PC-3 (cell line): ENCODE results near the gene CCDC187. TPM values are rescaled to one million over a fixed set of nuclear protein-coding genes. Genes with fewer than 3 reads are reported as not detected.

ENCODE experiments used
- ATAC-seq: fragments of 200-7000 bp; cut with Tn5 transposase; 2 replicates; pipeline ENCODE4 v1.9.1; 2020; ENCODE audit warnings: mild to moderate bottlenecking, moderate library complexity
- BruUV-seq: library from RNA; stranded (reverse); fragments of 400-500 nt; replicated peaks from 2 replicates; lab custom pipeline; 2021; lab: Mats Ljungman, UMichigan
- CTCF ChIA-PET: fragments of 300-600 bp; sonication (Branson Sonifier 250); formaldehyde crosslinking; loops from one replicate; lab custom pipeline; 2022; ENCODE audit warnings: antibody characterized with exemption; lab: Charles Lee
- POLR2A ChIA-PET: fragments of 300-600 bp; sonication (Branson Sonifier 250); formaldehyde crosslinking; loops from one replicate; lab custom pipeline; 2022; ENCODE audit warnings: antibody characterized with exemption; ENCODE audit not compliant: unreplicated experiment; lab: Charles Lee
- DNase-seq: peaks from one replicate; pipeline ENCODE4 v3.0.0-alpha.2; 2015
- H2AFZ ChIP-seq: fragments of 300-600 bp; sonication (generic); 2 replicates; pipeline ENCODE4 v1.6.0; 2016; ENCODE audit warnings: antibody characterized with exemption, low read length
- H3F3A ChIP-seq: fragments of 300-600 bp; sonication (generic); one replicate; pipeline ENCODE4 v1.6.0; 2017; ENCODE audit warnings: antibody characterized with exemption, low read length, control low read depth, mild to moderate bottlenecking; ENCODE audit not compliant: unreplicated experiment
- H3K27ac ChIP-seq: fragments of 300-600 bp; sonication (generic); 2 replicates; pipeline ENCODE4 v1.5.1; 2016; ENCODE audit warnings: mild to moderate bottlenecking, low read length
- H3K27me3 ChIP-seq: fragments of 300-600 bp; sonication (generic); 2 replicates; pipeline ENCODE4 v1.6.1; 2016; ENCODE audit warnings: low read length, mixed read lengths
- H3K36me3 ChIP-seq: fragments of 300-600 bp; sonication (generic); 2 replicates; pipeline ENCODE4 v1.6.1; 2016; ENCODE audit warnings: low read depth, mixed run types, low read length, mixed read lengths
- H3K4me1 ChIP-seq: fragments of 300-600 bp; sonication (generic); 2 replicates; pipeline ENCODE4 v1.5.1; 2016; ENCODE audit warnings: low read length; ENCODE audit not compliant: insufficient read depth
- H3K4me2 ChIP-seq: fragments of 300-600 bp; sonication (generic); 2 replicates; pipeline ENCODE4 v1.6.0; 2016; ENCODE audit warnings: low read length
- H3K4me3 ChIP-seq: fragments of 300-600 bp; sonication (generic); 2 replicates; pipeline ENCODE4 v1.5.1; 2016; ENCODE audit warnings: mild to moderate bottlenecking, low read length, mixed read lengths
- H3K79me2 ChIP-seq: fragments of 300-600 bp; sonication (generic); 2 replicates; pipeline ENCODE4 v1.6.1; 2017; ENCODE audit warnings: low read length, mixed read lengths
- H3K9ac ChIP-seq: fragments of 300-600 bp; sonication (generic); 2 replicates; pipeline ENCODE4 v1.6.0; 2016; ENCODE audit warnings: mild to moderate bottlenecking, low read length
- H3K9me2 ChIP-seq: fragments of 300-600 bp; sonication (generic); replicated peaks from 2 replicates; pipeline ENCODE4 v1.6.1; 2016; ENCODE audit warnings: mixed run types, low read length, mixed read lengths
- H3K9me3 ChIP-seq: fragments of 300-600 bp; sonication (generic); 2 replicates; pipeline ENCODE4 v1.6.1; 2016; ENCODE audit warnings: low read length, mixed read lengths
- H4K20me1 ChIP-seq: fragments of 300-600 bp; sonication (generic); 2 replicates; pipeline ENCODE4 v1.6.1; 2016; ENCODE audit warnings: low read length, mixed read lengths
- CTCF ChIP-seq: fragments of 300-600 bp; sonication (generic); conservative IDR thresholded peaks from 2 replicates; pipeline ENCODE4 v1.5.1; 2017; ENCODE audit warnings: antibody characterized with exemption, low read depth, mild to moderate bottlenecking, low read length
- EZH2 ChIP-seq: fragments of 300-600 bp; sonication (generic); IDR thresholded peaks from one replicate; pipeline ENCODE4 v1.6.1; 2017; ENCODE audit warnings: antibody characterized with exemption, mild to moderate bottlenecking, low read length; ENCODE audit not compliant: unreplicated experiment
- EZH2phosphoT487 ChIP-seq: fragments of 300-600 bp; sonication (generic); IDR thresholded peaks from 2 replicates; pipeline ENCODE4 v1.6.1; 2018; ENCODE audit warnings: mild to moderate bottlenecking, antibody characterized with exemption, low read length, borderline replicate concordance
- intact Hi-C: fragments of 100-400 bp; cut with micrococcal nuclease; formaldehyde crosslinking; loops from 2 replicates; pipeline ENCODE4 v1.9.0; 2023
- total RNA-seq: library from RNA; depleted of rRNA; stranded (reverse); fragments of >200 nt; gene quantifications from 2 replicates; pipeline ENCODE4 v1.2.3, GENCODE V29; 2014

Gene CCDC187
- total RNA-seq, 1 experiment from 2014 or later, result 0.04 TPM

GRCh38 chr9:136204838-136205706 is 98.8 kb downstream of the CCDC187 start, which contains the start of gene LHX3:
TSS of gene LHX3 (minus strand) at chr9:136205128. CDS start at chr9:136205012, 116 bp downstream.
- no TSS peak for BruUV-seq
- no peak for TF ChIP-seq EZH2phosphoT487
- TF ChIP-seq EZH2, result no peak
- TF ChIP-seq CTCF, result no peak
- DNase-seq (no peak), ATAC-seq (no peak)
- Histone ChIP-seq H3K36me3 (no peaks in the 10 kb centered on the region), H3K9ac (no peak within 1 kb of the TSS), H3K27ac (no peak within 1 kb of the TSS), H3K27me3 (peaks cover 14% of the 10 kb centered on the region), H3K9me3 (no peaks in the 10 kb centered on the region), H3K4me2 (no peak within 1 kb of the TSS), H3K4me1 (no peaks in the 10 kb centered on the region), H3F3A (no peaks in the 10 kb centered on the region), H3K9me2 (no peaks in the 10 kb centered on the region), H3K4me3 (no peak within 1 kb of the TSS), H2AFZ (no peak within 1 kb of the TSS), H4K20me1 (no peaks in the 10 kb centered on the region), H3K79me2 (no peaks in the 10 kb centered on the region)
- CTCF ChIA-PET, result no interaction called here
- intact Hi-C loops, result no loop called here
- POLR2A ChIA-PET, result no interaction called here

GRCh38 chr9:136204145-136204805 is 99.6 kb downstream of the CCDC187 start:
- no peak overlapping the region for H3K27ac ChIP-seq
- H3K9ac ChIP-seq, result no peak overlapping the region
- H3K4me2 ChIP-seq, result no peak overlapping the region
- no peaks in the 10 kb centered on the region for H3F3A ChIP-seq
- no peak overlapping the region for H2AFZ ChIP-seq
- TF ChIP-seq CTCF, result no peak
- TF ChIP-seq EZH2, result no peak
- TF ChIP-seq EZH2phosphoT487, result no peak
- ChIA-PET CTCF (no interaction called here), POLR2A (no interaction called here)
- H3K4me1 ChIP-seq, result no peaks in the 10 kb centered on the region
- DNase-seq (no peak), ATAC-seq (0 out of 2 replicates have a peak, but pooled peaks have one; percentile 18)
- H4K20me1 ChIP-seq, result no peaks in the 10 kb centered on the region
- intact Hi-C loops, result no loop called here
- H3K36me3 ChIP-seq, result no peaks in the 10 kb centered on the region
- H3K9me2 ChIP-seq, result no peaks in the 10 kb centered on the region
- no peaks in the 10 kb centered on the region for H3K79me2 ChIP-seq
- no peak overlapping the region for H3K4me3 ChIP-seq
- no peaks in the 10 kb centered on the region for H3K9me3 ChIP-seq
- BruUV-seq, result no TSS peak
- H3K27me3 ChIP-seq, result peaks cover 14% of the 10 kb centered on the region
